Measurements from ENCODE around the gene NIP7. TPM values are rescaled to one million over a fixed set of nuclear protein-coding genes. Genes with fewer than 3 reads are reported as not detected.

NIP7 gene
- total RNA-seq, 6 donors from 2014 or later, result 2.7 to 21.0 (median 14.1) TPM

GRCh38 chr16:69340095-69340644 lies 598 bp downstream of the NIP7 start:
- no peak for DNase-seq
- TF ChIP-seq CTCF (IDR thresholded peaks at IDR 0.05) (no peak), EP300 (IDR thresholded peaks at IDR 0.05) (no peak), POLR2AphosphoS5 (IDR thresholded peaks at IDR 0.05) (no peak), POLR2A (IDR thresholded peaks at IDR 0.05) (no peak)
- peak in 1 of 2 donors; percentile 13 for ATAC-seq (ENCODE audit: low FRiP score in 2 of 2)
- Histone ChIP-seq H3K27ac (peak overlapping the region; percentile 85 to 93 (median 92)), H3K27me3 (no peaks in the 10 kb centered on the region), H3K9me3 (no peaks in the 10 kb centered on the region), H3K4me1 (peaks cover 21 to 33% (median 24%) of the 10 kb centered on the region in 4 donors), H3K36me3 (peaks cover 6 to 50% (median 29%) of the 10 kb centered on the region in 4 donors), H3K4me3 (peak overlapping the region; percentile 79 to 99 (median 86))
- WGBS, 2 donors, result 9 to 10% methylated on average over 16 of the region's 16 CpGs

GRCh38 chr16:69344171-69344570 lies 4.6 kb downstream of the NIP7 start:
- WGBS, 2 donors, result 93 to 99% methylated on average over 5 of the region's 5 CpGs
- Histone ChIP-seq H3K27me3 (no peaks in the 10 kb centered on the region), H3K4me1 (peaks cover 7 to 14% (median 9%) of the 10 kb centered on the region in 4 donors), H3K36me3 (peaks cover 6 to 43% (median 19%) of the 10 kb centered on the region in 4 donors), H3K27ac (no peak overlapping the region), H3K9me3 (no peaks in the 10 kb centered on the region), H3K4me3 (no peak overlapping the region)
- no peak for DNase-seq
- ATAC-seq (ENCODE audit: low FRiP score in 2 of 2), result no peak
- no peak for TF ChIP-seq CTCF (IDR thresholded peaks at IDR 0.05)
- TF ChIP-seq EP300 (IDR thresholded peaks at IDR 0.05), result no peak
- TF ChIP-seq POLR2A (IDR thresholded peaks at IDR 0.05), result no peak
- no peak for TF ChIP-seq POLR2AphosphoS5 (IDR thresholded peaks at IDR 0.05)

- Histone ChIP-seq H3K4me3 (no peak overlapping the region), H3K27me3 (no peaks in the 10 kb centered on the region), H3K4me1 (peaks cover 0 to 14% (median under 1%) of the 10 kb centered on the region in 4 donors), H3K9me3 (no peaks in the 10 kb centered on the region), H3K36me3 (peaks cover 6 to 49% (median 21%) of the 10 kb centered on the region in 4 donors), H3K27ac (no peak overlapping the region)
- DNase-seq (no peak), ATAC-seq (ENCODE audit: low FRiP score in 2 of 2) (no peak)
- TF ChIP-seq CTCF (IDR thresholded peaks at IDR 0.05) (no peak), POLR2AphosphoS5 (IDR thresholded peaks at IDR 0.05) (no peak), POLR2A (IDR thresholded peaks at IDR 0.05) (no peak), EP300 (IDR thresholded peaks at IDR 0.05) (no peak)
- 70 to 81% methylated on average over 4 of the region's 4 CpGs for WGBS, 2 donors
These were observed 6.4 kb downstream of the NIP7 start for GRCh38 chr16:69345923-69346322.

- no peak for ATAC-seq (ENCODE audit: low FRiP score in 2 of 2)
- Histone ChIP-seq H3K27me3 (no peaks in the 10 kb centered on the region), H3K27ac (no peak overlapping the region), H3K4me3 (no peak overlapping the region), H3K4me1 (peaks cover 0 to 12% (median 0%) of the 10 kb centered on the region in 4 donors), H3K36me3 (peaks cover 6 to 44% (median 15%) of the 10 kb centered on the region in 4 donors), H3K9me3 (no peaks in the 10 kb centered on the region)
- TF ChIP-seq EP300 (IDR thresholded peaks at IDR 0.05) (no peak), POLR2A (IDR thresholded peaks at IDR 0.05) (no peak), POLR2AphosphoS5 (IDR thresholded peaks at IDR 0.05) (no peak), CTCF (IDR thresholded peaks at IDR 0.05) (no peak)
- no peak for DNase-seq
- WGBS, 2 donors, result 86 to 87% methylated on average over 6 of the region's 6 CpGs
These were observed 7.1 kb downstream of the NIP7 start for GRCh38 chr16:69346683-69347082.

DNA sequence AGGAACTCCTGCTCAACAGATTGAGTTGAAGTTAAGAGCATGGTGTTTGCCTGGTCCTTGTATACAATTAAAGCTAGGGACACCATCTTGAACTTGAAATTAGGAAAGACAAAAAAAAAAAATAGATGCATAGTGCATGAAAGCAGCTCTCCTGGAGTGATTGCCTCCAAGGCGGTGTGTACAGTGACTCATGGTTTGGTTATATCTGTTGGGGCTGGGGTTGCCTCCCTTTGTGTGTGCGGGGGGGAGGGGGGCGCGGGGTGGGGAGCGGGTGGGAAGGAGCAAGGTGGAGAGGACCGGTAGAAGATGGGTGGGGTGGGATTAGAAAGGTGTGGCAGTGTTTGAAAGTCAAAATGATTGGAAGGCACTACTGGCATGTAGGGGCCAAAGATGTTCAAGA lies 8.7 kb downstream of the NIP7 start:
- Histone ChIP-seq H3K27me3 (no peaks in the 10 kb centered on the region), H3K36me3 (peaks cover 0 to 29% (median 9%) of the 10 kb centered on the region in 4 donors), H3K9me3 (no peaks in the 10 kb centered on the region), H3K4me1 (peaks cover 0 to 12% (median 0%) of the 10 kb centered on the region in 4 donors), H3K27ac (no peak overlapping the region), H3K4me3 (no peak overlapping the region)
- DNase-seq, result no peak
- TF ChIP-seq CTCF (IDR thresholded peaks at IDR 0.05), result no peak
- no peak for TF ChIP-seq POLR2A (IDR thresholded peaks at IDR 0.05)
- no peak for TF ChIP-seq EP300 (IDR thresholded peaks at IDR 0.05)
- TF ChIP-seq POLR2AphosphoS5 (IDR thresholded peaks at IDR 0.05), result no peak
- no peak for ATAC-seq (ENCODE audit: low FRiP score in 2 of 2)
- 95 to 99% methylated on average over 6 of the region's 6 CpGs for WGBS, 2 donors

Data from upper lobe of left lung (tissue), 6 donors.